ENCODE data around the gene GPR176. TPM values are rescaled to one million over a fixed set of nuclear protein-coding genes. Genes with fewer than 3 reads are reported as not detected.

GPR176 gene
- total and polyA plus RNA-seq, 9 donors = 0.68 to 8.5 (median 1.8) TPM

- WGBS, 3 donors = 94 to 96% (median 94%) methylated on average over 4 of the region's 4 CpGs
- H3K27ac ChIP-seq = no peak overlapping the region
- no peak for DNase-seq
- H3K36me3 ChIP-seq = no peaks in the 10 kb centered on the region
- peaks cover 7% of the 10 kb centered on the region for H3K4me1 ChIP-seq (ENCODE audit: insufficient read depth)
- TF ChIP-seq POLR2A (IDR thresholded peaks at IDR 0.05) (no peak), EP300 (IDR thresholded peaks at IDR 0.05) (no peak)
- TF ChIP-seq, protein P1, sequence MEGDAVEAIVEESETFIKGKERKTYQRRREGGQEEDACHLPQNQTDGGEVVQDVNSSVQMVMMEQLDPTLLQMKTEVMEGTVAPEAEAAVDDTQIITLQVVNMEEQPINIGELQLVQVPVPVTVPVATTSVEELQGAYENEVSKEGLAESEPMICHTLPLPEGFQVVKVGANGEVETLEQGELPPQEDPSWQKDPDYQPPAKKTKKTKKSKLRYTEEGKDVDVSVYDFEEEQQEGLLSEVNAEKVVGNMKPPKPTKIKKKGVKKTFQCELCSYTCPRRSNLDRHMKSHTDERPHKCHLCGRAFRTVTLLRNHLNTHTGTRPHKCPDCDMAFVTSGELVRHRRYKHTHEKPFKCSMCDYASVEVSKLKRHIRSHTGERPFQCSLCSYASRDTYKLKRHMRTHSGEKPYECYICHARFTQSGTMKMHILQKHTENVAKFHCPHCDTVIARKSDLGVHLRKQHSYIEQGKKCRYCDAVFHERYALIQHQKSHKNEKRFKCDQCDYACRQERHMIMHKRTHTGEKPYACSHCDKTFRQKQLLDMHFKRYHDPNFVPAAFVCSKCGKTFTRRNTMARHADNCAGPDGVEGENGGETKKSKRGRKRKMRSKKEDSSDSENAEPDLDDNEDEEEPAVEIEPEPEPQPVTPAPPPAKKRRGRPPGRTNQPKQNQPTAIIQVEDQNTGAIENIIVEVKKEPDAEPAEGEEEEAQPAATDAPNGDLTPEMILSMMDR (IDR thresholded peaks at IDR 0.05) = no peak
- no peak overlapping the region for H3K4me3 ChIP-seq
- intact Hi-C loops (cut with DNase I) = no loop called here
- no peaks in the 10 kb centered on the region for H3K9me3 ChIP-seq
- no peaks in the 10 kb centered on the region for H3K27me3 ChIP-seq
Measured at GRCh38 chr15:39935241-39935640, 15.2 kb upstream of the GPR176 start.

- no peaks in the 10 kb centered on the region for H3K9me3 ChIP-seq
- peak overlapping the region; percentile 33 to 81 for H3K27ac ChIP-seq
- H3K4me3 ChIP-seq = peak overlapping the region; percentile 51
- H3K27me3 ChIP-seq = no peaks in the 10 kb centered on the region
- no peaks in the 10 kb centered on the region for H3K36me3 ChIP-seq
- TF ChIP-seq POLR2A (IDR thresholded peaks at IDR 0.05) (no peak), EP300 (IDR thresholded peaks at IDR 0.05) (no peak)
- TF ChIP-seq, protein P1 (IDR thresholded peaks at IDR 0.05) = no peak
- DNase-seq = no peak
- intact Hi-C loops (cut with DNase I) = no loop called here
- 9 to 13% (median 11%) methylated on average over 13 of the region's 13 CpGs for WGBS, 3 donors
- H3K4me1 ChIP-seq (ENCODE audit: insufficient read depth) = peaks cover 7% of the 10 kb centered on the region
Measured at GRCh38 chr15:39934397-39935071, 14.5 kb upstream of the GPR176 start.

DNA sequence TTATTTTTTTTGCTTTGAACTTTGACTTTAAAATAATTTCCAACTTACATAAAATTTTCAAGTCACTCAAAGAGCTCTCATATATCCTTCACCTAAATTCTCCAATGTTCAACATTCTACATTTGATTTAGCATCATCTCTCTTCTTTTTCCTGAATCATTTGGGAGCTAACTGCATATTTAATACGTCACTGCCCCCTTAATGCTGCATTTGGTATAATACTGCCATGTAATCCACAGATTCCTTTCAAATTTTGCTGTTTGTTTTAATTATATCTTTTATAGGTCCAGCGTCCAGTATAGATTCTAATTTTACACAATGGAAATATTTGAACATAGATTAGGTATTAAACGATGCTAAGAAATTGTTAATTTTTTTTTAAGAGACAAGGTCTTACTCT lies 11.5 kb upstream of the GPR176 start:
- Histone ChIP-seq H3K9me3 (no peaks in the 10 kb centered on the region), H3K4me1 (ENCODE audit: insufficient read depth) (peaks cover 5% of the 10 kb centered on the region), H3K27ac (no peak overlapping the region), H3K27me3 (no peaks in the 10 kb centered on the region), H3K4me3 (no peak overlapping the region), H3K36me3 (no peaks in the 10 kb centered on the region)
- DNase-seq = no peak
- TF ChIP-seq POLR2A (IDR thresholded peaks at IDR 0.05) = no peak
- no peak for TF ChIP-seq EP300 (IDR thresholded peaks at IDR 0.05)
- TF ChIP-seq, protein P1 (IDR thresholded peaks at IDR 0.05) = no peak
- WGBS, 3 donors = 53 to 76% (median 74%) methylated on average over 3 of the region's 3 CpGs
- intact Hi-C loops (cut with DNase I) = no loop called here

DNA sequence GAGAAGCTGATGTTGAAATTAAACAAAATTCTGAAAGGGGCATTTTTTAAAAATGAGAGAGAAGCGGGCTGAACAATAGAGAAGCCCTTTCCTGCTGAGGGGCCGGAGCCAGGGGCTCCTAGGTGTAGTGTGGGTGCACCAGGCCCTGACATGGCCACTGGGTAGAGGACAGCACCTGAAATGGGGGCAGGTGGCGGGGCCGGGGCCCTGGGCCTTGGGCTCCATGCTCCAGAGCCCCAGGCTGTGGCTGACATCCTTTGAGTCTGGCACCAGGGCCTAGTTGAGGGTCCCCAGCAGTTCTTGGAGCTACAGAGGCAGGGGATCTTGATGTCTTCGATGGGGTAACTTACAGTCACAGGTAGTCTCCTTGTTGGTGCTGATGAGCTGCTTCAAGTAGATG lies 6.5 kb upstream of the GPR176 start:
- Histone ChIP-seq H3K4me1 (ENCODE audit: insufficient read depth) (no peaks in the 10 kb centered on the region), H3K4me3 (no peak overlapping the region), H3K36me3 (no peaks in the 10 kb centered on the region), H3K27me3 (no peaks in the 10 kb centered on the region), H3K27ac (no peak overlapping the region), H3K9me3 (no peaks in the 10 kb centered on the region)
- intact Hi-C loops (cut with DNase I) = no loop called here
- DNase-seq = no peak
- TF ChIP-seq, protein P1 (IDR thresholded peaks at IDR 0.05) = no peak
- TF ChIP-seq POLR2A (IDR thresholded peaks at IDR 0.05) (no peak), EP300 (IDR thresholded peaks at IDR 0.05) (no peak)
- WGBS, 3 donors = 89 to 93% (median 90%) methylated on average over 5 of the region's 5 CpGs

All from ovary (tissue), 9 donors.